Erythroblast (primary cell): Measurements from ENCODE around the gene SELENOP.

Experiments used
- DNase-seq, 2 experiments: peaks; one replicate each; lab custom pipeline; 2025; lab: John Stamatoyannopoulos, UW
- GATA1 ChIP-seq: IDR thresholded peaks from 2 replicates; pipeline ENCODE4 v1.6.1; 2011; ENCODE audit warnings: low read depth, mild to moderate bottlenecking, control low read depth, low read length, moderate library complexity
- POLR2A ChIP-seq: IDR thresholded peaks from 2 replicates; pipeline ENCODE4 v1.6.1; 2011; ENCODE audit warnings: mild to moderate bottlenecking, low read length

The SELENOP gene

DNA sequence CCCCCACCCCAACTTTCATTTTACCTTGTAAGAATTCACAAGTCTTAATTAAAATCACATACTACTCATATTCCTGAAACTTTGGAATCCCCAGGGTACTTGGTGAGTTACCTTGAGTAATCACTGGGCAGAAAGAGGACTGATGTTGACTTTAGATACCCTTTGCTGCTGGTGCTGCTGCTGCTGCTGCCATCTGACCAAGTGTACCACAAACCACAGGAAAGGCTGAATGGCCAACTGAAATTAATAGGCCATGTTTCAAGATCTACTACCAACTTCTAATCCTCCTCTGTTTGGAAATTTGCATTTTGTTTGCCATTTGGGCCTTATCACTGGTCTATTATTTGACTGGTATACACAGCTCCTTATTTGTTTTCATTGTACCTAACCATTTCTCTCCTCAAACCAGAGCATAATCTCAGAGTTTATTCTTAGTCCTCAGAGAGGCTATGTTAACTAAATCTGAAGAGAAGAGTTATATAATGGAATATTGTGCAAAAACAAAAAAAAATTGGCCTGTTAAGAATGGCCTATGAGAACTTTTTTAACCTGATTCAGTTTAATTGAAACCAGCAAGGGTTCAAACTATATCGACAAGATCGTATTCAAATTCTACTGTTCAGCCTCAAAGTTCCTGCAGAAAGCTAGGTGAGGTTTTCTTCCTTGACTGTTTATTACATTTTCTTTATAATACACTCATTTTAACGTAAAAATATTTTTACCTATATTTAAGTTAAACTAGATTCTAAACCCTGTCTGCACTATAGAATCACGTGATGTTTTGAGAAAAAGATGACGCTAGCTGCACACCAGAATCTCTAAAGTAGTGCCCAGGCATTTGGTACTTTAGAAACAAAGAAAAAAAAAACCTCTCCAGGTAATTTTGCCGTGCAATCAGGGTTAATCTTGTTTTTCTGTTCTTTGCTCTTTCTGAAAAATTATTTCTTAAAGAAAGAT lies 13.1 kb downstream of the SELENOP start:
- DNase-seq: no peak
- TF ChIP-seq POLR2A (no peak), GATA1 (no peak)

DNA sequence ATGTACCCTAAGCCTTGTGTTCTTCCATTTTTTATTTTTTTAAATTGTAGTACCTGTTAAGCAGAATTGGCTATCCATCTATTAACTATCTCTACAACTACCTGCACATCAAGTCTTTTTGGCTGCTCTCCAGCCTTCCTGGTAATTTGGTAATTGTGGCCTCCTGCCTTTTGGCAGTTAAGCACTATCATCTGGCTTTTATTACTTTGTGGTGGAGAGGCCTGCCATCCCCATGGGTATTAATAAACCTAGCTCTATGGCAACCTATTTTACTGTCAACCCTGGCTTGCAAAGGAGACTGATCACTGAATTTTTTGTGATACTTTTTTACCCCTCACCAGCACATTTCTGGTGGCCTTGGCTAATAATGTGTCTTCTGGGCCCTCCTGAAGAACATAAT lies 20.5 kb downstream of the SELENOP start:
- DNase-seq: no peak
- TF ChIP-seq GATA1 (no peak), POLR2A (no peak)

DNA sequence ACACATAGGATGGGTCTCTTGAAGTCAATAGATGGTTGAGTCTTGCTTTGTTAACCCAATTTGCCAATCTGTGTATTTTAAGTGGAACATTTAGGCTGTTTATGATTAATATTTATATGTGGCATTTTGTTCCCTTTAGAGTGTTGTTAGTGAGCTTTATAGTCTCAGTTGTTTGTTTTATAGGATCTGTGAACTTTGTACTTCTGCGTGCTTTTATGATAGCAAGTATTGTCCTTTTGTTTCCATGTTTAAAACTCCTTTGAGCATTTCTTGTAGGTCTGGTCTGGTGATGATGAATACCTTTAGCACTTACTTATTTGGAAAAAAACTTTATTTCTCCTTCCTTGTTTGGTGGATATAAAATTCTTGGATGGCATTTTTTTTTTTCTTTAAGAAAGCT lies 23.8 kb downstream of the SELENOP start:
- TF ChIP-seq POLR2A (no peak), GATA1 (no peak)
- DNase-seq: no peak

DNA sequence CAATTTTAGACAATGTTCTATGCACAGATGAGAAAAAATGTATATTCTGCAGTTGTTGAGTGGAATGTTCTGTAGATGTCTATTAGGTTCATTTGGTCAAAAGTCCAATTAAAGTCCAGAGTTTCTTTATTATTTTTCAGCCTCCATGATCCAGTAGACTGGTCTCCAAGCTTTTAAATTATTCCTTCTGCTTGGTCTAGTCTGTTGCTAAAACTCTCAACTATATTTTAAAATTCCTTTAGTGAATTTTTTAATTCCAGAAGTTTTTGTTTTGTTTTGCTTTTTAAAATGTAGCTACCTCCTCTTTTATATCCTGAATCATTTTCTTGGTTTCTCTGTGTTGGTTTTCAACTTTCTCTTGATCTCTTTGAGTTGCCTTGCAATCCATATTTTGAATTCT lies 24.6 kb downstream of the SELENOP start:
- DNase-seq: no peak
- TF ChIP-seq POLR2A (no peak), GATA1 (no peak)

DNA sequence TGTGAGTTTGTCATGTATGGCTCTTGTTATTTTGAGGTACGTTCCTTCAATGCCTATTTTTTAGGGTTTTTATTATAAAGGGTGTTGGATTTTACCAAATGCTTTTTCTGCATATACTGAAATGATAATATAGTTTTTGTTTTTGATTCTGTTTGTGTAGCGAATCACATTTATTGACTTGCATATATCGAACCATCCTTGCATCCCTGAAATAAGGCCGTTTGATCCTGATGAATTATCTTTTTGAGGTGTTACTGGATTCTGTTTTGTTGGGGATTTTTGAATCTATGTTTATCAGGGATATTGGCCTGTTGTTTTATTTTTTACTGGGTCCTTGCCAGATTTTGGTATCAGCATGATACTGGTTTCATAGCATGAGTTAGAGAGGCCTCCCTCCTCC lies 25.9 kb downstream of the SELENOP start:
- no peak for DNase-seq
- TF ChIP-seq GATA1 (no peak), POLR2A (no peak)

DNA sequence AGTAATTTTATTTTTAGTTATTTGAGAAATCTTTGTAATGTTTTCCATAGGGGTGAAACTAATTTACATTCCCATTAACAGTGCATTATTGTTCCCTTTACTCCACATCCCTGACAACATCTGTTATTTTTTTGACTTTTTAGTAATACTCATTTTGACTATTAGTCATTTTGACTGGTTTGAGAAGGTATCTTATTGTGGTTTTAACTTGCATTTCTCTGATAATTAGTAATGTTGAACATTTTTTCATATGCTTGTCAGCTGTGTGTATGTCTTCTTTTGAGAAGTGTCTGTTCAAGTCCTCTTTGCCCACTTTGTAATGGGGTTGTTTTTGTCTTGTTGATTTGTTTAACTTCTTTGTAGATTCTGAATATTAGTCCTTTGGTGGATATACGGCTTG lies 27.6 kb downstream of the SELENOP start:
- no peak for TF ChIP-seq GATA1
- TF ChIP-seq POLR2A: no peak

DNA sequence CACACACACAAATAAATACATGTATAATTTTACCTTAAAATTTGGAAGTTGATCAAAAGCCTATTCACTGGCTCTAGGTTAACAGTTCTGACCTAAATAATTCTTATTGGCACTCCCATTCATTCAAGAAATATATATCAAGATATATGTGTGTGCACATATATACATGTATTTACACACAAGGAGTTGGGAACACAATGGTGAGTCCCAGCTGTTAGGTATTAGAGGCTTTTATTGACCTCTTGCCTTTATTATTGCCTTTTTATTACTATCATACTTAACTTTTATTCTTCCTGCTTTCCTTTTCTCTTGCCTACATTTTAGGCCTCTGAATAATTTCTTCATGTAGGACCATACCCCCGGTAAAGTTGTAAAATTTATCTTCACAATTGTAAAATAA lies 30.1 kb downstream of the SELENOP start:
- TF ChIP-seq GATA1: no peak
- no peak for TF ChIP-seq POLR2A
- DNase-seq: no peak

More for the DNA sequence above, 27.6 kb downstream of the SELENOP start:
- DNase-seq: no peak

DNA sequence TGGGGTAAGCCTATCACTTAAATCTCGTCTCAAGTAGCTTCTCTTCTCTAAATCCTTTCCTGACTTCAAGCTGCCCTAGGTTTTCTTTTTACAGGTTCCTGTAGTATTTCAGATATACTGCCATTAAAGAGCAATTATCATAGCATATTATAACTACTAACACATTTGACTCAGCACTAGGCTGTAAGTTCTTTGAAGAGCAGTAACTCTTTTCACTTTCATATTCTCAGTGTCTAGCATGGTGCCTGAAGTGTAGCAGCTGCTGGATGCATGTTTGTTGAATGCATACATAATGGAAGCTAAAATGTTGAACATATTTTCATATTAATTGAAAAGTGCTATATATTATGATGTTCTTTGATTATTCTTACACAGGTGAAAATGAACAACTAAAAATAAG lies 32.6 kb downstream of the SELENOP start:
- TF ChIP-seq POLR2A (no peak), GATA1 (no peak)
- no peak for DNase-seq

DNA sequence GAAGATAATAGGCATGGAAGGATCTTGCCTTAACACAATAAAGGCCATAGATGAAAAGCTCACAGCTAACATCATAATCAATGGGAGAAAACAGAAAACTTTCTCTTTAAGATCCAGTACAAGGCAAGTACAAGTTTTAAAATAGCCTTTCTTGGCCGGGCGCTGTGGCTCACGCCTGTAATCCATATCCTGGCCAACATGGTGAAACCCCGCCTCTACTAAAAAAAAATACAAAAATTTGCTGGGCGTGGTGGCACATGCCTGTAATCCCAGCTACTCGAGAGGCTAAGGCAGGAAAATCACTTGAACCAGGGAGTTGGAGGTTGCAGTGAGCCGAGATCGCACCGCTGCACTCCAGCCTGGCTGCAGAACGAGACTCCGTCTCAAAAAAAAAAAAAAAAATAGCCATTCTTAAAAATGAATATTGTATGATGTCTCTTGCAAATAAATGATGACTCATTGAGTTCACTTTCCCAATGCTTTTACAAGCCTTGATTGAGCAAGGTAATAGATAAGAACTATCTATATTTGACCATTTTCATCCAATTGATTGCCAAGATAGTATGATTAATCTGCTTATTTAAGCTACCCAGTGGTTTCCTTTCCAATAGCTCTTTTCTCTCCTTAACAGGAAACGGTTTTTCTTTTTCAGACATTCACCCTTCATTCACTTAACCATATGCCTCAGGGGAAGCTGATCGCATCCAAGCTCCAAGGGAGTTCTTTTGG lies 39.3 kb downstream of the SELENOP start:
- no peak for DNase-seq
- TF ChIP-seq POLR2A (no peak), GATA1 (no peak)

DNA sequence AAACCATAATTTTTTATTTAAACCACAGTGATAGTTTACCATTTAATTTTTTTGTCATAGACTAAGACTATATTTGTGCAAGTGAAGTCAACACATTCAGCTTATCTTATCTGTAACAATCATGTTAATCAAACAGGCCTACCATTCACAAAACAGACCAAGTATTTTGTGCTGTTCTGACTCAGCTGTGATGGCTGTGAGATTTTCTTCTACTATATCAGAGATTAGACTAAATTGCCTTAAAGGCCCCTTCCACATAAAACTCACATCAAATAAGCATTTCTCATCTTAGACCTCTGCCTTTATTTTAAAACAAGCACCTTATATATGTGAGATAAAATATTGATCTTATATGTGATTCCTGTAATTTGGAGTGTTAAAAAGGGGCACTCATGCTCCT lies 41.7 kb downstream of the SELENOP start:
- no peak for TF ChIP-seq GATA1
- TF ChIP-seq POLR2A: no peak

DNA sequence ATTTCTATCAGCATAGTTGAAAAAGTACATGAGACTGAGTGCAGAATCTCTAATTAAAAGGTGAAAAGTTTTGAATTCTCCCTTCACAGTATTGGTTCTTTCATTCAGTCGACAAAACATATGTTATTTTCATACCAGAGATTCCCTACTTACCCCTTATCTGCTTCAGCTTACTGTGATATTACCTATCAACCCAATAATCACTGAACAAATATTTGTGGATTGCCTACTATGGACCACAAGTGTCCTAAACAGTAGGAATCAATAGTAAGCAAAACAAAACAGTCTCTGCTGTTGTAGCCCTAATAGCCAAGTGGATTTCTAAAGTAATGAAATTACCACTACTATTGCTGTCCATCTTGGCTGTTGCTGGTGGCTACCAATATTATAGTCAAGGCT lies 43.6 kb downstream of the SELENOP start:
- DNase-seq: no peak
- no peak for TF ChIP-seq POLR2A
- TF ChIP-seq GATA1: no peak

More for the DNA sequence above, 41.7 kb downstream of the SELENOP start:
- DNase-seq: no peak

DNA sequence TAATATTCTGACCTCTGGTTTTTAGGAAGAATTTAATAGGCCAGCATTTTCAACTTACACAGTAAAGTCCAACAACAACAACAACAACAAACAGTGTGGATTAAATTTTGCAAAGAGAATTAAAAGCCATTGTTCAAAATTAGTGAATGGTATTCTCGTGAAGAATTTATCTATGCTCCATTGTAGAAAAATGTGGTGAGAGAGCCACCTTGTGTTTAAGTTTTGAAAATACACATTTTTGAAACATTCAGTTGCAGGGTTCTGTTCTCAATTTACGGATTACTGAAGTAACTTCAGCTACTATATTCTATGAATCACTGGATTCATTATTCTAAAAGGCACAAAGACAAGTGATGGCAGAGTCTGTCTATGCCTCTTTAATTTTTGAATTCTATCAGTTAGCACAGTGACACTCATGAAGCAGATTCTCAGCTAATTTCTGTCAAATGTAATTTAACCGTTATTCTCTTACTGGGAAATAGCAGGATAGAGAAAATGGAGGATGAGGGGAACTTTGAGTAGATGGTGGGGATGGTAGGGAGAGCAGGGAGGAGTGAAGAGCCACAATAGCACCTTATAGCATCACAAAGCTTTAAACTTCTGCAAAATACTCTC lies 44.1 kb downstream of the SELENOP start:
- peak; percentile 2 to 40 for DNase-seq
- TF ChIP-seq POLR2A (no peak), GATA1 (no peak)

DNA sequence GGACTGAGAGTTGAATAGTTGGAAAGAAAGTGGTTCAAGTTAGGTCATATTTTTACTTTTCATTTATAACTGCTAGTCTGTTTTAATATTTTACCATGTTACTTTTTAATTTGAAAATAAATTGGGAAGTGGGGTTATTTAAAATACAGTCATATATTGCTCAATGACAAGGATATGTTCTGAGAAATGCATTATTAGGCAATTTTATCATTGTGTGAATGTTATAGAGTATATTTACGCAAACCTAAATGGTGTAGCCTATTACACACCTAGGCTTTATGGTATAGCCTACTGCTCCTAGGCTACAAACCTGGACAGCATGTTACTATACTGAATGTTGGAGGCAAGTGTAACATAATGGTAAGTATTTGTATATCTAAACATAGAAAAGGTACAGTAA lies 49.9 kb downstream of the SELENOP start:
- DNase-seq: no peak
- no peak for TF ChIP-seq GATA1
- no peak for TF ChIP-seq POLR2A

DNA sequence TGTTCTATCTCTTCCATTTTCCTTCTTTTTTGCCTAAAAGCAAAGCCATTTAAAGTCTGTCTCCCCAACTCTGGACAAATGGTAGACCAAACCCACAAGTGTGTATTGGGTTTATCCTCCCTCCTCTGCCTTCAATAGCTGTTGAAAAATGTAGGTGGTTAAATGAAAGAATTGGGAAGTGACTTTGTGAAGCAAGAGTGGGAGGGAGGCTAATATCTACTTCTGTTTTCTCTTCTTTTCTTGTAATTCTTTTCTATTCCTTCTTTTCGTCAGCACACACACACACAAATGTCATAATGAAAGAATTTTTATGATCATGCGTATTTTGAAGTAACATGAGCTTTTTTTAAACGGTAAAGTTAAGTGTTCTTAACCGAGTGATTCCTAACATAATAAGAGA lies 51.3 kb downstream of the SELENOP start:
- no peak for DNase-seq
- TF ChIP-seq GATA1: no peak
- no peak for TF ChIP-seq POLR2A

DNA sequence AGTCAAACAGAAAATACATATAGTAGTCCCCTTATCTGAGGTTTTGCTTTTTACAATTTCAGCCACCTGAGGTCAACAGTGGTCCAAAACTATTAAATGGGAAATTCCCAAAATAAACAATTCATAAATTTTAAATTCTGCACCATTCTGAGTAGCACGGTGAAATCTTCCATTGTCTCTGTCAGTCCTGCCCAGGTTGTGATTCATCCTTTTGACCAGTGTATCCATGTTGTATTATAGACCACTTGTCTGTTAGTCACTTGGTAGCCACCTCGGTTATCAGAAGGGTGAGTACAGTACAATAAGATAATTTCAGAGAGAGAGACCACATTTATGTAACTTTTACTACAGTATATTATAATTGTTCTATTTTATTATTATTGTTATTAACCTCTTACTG lies 52.2 kb downstream of the SELENOP start:
- no peak for TF ChIP-seq POLR2A
- no peak for TF ChIP-seq GATA1
- DNase-seq: no peak
